Measurements from ENCODE around the gene VAT1L.

Gene VAT1L

GRCh38 chr16:77874347-77874746 is 86.0 kb downstream of the VAT1L start:
- no peak for DNase-seq

GRCh38 chr16:77876776-77877175 is 88.4 kb downstream of the VAT1L start:
- no peak for DNase-seq

DNA sequence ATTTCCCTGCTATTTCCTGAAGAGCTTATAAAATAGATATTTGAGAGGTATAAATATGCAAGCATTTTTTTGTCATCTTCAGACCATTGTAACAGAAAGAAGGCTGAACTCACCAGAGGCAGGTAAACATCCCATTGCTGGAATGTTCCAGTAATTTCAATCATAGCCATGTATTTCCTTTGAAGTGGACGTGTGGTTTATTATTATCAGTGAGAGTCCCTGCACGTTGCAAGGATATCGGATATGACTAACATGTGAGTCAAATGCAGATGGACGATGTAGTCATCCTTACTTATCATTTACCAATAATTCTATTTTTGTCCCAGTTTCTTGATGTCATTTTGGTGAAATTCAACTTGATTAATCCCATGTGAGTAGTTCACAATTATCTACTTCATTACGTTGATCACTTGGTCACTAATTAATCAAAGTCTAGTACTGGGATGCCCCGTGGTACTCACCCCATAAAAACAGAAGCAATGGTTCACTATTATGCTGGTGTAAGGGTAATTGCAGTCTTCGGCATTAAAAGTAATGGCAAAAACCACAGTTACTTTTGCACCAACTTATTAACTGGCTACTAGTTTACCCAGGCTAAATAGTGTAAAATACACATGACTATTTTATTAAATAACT is 89.5 kb downstream of the VAT1L start:
- DNase-seq = no peak

- no peak for DNase-seq
These were observed 93.1 kb downstream of the VAT1L start for GRCh38 chr16:77881355-77882030.

GRCh38 chr16:77882358-77882757 is 94.0 kb downstream of the VAT1L start:
- DNase-seq = no peak

DNA sequence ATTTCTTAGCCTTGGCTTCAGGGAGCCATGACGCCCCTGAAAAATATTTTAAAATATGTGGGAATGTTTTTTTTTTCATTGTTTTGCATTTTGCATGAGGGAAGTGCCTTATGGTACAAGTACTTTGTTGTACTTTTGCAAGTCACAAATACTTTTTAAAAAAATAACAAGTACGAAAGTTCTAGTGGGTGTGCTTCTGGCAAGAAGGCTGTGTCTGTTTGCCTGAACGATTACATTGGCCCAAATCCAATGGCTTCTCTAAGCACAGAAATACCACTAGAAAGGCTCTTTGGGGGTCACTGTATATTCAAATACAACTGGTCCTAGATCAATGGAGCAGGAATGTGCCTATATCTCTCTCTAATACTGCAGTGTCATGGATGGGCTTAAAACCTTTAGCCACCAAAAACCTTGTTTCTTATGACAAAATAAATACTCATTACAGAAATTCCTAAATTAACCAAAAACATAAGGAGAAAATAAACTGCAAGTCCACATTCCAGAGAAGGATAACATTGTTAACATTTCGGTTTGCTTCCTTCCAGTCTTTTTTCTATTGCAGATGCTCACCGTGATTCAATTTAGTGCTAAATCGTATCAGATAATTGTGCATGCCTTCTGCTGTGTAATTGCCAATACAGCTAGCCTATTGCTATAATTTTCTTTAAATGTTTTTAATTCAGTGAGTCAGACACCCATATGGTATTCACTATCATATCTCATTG is 97.4 kb downstream of the VAT1L start:
- DNase-seq = no peak

DNA sequence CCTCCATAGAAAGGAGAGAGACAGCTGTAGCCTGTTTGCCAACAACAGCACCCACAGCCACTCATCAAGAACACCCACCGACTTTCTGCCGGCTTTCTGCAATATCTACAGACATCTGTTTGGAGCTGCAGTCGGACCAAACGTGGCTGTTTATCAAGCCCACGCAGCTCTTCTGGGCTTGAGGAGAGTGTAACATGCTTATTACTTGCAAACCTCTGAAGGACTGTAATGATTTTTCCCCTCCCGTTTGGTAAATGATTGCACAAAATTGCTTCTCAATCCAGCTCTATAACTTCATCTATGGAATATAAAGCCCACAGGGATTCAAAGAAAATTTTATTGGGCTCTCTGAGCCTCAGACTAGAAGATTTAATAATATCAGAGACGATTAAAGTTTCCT is 100.5 kb downstream of the VAT1L start:
- DNase-seq = no peak

DNA sequence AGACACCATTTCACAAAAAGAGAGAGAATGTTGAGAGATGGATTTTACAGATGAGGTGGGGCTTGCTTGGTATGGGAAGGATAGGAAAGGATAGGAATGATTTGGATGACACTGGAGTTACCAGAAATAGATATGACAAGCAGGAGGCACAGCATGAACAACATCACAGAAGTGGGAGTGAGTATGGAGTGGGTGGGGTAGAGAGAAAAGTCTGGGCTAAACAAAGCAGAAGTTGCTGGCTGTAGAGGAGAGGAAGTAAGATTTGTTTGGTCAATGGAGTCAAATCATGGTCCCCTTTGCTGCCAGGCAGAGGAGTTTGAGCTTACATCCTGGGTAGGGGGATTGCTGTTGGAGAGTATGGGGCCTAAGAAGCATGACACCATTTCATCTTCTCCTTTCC is 101.7 kb downstream of the VAT1L start:
- no peak for DNase-seq

GRCh38 chr16:77894162-77894561 is 105.8 kb downstream of the VAT1L start:
- DNase-seq = no peak

DNA sequence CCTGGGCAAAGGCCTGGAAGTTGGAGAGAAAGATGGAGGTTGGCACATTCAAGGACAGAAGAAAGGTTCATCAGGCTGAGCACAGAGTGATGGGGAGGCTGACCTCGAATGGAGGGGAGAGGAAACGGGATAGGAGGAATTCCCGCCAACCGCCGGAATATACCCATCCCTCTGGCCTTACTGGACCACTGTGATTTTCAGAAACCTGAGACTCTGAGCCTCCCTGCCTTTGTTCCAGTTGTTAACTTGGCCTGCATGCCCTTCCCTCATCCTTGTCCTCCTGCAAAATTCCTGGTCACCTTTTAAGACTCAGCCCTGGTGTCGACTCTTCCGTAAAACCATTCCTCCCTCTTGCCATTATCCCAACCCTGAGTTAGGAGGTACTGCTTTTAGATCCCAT is 107.6 kb downstream of the VAT1L start:
- no peak for DNase-seq

DNA sequence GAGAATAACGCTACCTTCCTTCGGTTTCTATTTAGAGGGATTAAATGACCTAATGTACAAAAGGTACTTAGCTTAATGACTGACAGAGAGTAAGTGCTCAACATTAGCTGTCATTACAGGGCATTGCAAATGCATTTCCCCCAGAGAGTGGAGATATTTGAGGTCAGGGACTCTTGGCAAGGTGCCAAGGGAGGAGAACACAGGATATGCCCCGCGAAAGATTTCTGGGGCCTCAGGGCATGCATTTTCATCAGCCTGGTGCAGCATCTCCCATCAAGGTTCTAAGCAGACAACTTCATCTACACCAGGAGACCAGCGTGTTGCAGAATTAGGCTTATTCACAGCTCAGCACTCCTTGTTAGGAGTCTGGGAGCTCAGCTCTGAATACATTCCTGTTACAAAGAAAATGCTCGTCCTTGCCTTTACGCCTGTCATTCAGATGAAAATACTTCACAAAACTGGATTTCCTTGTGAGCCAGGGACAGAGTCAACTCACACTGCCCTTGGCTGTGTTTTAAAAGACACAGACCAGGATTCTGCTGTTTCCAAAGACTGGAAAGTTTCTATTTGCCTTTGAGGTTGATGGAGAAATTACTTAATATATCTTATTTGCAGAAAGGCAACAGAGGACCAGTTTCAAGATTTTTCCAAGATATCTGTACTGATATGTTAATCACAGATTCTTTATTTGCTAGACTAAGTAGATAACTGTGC is 108.2 kb downstream of the VAT1L start:
- no peak for DNase-seq

DNA sequence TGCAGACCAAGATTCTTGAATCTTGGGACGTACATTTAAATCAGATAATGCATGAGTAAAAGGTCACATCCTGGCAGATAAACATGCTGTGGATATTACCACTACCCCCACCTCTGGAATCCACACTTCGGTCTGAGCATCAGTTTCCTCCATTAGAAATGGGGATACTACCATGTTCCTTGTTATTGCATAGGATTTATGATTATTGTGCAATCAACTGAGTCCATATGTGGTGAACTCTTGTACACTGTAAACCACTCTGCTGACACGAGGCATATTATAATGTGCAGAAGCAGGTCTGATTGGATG is 108.7 kb downstream of the VAT1L start:
- no peak for DNase-seq

- no peak for DNase-seq
These were observed 109.7 kb downstream of the VAT1L start for GRCh38 chr16:77897831-77898605.

GRCh38 chr16:77898671-77899211 is 110.4 kb downstream of the VAT1L start:
- DNase-seq = no peak

DNA sequence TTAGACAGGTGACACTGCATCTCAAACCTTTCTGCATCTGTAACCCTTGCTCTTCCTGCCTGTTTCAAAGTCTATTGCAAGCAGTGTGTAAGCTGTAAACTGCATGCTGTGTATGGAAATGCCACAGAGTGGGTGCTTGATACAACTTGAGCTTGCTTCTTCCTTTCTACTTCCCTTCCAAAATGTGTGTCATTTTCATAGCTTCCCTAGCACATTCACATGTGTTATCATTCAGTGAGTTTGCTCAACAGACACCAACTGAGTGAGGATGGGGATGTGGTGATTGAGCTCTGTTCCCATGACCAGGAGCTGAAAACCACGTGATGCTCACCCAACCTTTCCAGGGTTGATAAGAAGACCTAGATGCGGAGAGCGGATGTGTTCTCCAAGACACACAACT is 111.1 kb downstream of the VAT1L start:
- DNase-seq = no peak

DNA sequence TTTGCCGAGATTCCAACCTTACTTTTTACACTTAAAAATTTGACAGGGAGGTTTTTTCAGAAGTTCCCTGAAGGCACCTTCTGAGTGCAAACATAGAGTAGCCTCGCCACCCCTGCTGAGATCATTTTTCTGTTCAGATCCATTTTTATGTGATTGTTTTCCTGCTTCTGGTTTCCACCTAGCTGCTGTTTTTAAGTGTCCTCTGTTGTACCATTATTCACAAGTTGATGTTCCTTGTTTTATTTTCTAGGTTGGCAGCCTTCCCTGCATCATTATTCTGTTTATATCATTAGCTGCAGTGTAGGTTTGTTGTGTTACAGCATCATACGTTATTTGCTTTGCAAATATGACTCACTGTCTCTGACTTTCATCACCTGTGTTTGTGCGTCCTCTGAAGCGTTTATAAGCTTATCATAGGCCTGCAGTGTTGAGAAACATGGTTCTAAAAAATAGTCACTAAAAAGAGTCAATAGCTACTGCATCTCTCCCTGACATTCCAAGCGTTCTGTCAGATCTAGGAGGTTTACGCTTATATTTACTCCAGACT is 117.1 kb downstream of the VAT1L start:
- DNase-seq = no peak

DNA sequence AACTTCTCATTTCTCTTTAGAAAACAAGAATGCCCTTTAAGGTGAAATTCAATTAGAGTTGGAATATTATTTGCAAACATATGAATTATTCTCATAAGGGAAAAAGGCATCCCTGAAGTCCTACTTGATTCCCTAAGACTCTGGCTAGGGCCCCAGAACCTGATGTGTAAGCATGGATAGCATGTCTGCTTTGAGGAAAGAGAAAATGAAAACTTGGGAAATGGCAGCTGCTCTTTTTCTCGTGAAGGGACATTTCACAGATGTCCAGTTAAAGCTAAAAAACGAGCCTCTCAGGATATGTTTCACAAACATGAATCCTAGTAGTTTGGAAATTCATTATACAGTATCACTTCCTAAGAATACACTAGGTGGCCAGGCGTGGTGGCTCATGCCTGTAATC is 121.7 kb downstream of the VAT1L start:
- no peak for DNase-seq

DNA sequence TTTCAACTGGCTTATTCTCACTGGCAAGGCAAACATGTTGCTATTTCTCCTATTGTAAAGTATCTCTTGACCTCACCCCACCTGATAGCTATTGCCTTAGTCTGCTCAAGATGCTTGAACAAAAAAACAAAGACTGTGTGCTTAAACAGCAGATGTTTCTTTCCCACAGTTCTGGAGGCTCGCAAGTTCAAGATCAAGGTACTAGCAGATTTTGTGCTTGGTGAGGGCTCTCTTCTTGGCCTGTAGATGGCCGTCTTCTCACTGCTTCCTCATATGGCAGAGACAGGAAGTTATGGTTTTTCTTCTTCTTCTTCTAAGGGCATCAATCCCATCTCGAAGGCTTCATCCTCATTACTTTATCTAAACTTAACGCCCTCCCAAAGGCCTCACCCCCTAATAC is 124.3 kb downstream of the VAT1L start:
- no peak for DNase-seq

DNA sequence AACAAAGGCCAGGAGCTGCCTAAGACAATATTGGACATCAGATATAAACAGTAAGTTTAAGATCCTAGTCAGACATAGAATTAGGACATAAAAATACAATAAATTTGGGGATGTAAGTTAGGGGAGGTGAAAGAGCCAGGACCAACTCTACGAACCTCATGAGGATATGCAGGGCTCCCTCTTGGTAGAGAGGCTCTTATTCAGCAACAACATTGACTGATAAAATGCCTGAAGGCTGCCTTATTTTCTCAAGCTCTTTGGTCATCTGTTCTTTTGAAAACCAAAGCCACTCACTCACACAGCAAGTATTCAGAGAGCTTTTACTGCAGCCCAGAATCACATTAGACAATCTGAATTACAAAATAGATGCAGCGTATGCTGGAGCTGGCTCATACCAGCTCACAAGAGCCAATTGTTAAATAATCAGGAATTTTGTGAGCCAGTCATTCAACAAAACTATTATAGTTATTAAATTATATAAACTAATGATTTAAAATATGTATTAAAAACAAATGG is 125.4 kb downstream of the VAT1L start:
- no peak for DNase-seq

DNA sequence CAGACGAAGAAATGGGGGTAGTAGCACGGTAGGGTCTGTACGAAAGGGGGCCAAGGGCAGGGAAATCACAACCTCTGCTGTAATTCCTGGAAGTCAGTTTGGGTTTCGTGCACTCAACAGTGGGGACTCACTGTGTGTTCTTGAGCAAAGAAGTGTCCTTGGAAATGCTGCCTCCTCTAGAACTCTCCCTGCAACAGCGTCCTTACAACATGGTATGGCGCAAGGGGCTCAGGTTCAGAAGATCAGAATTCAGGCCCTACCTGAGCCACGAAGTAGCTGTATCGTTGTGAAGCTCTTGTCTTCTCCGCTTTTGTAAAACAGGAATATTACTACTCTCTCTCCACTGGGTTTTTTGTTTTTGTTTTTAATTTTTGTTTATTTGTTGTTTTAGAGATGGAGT is 127.7 kb downstream of the VAT1L start:
- no peak for DNase-seq

DNA sequence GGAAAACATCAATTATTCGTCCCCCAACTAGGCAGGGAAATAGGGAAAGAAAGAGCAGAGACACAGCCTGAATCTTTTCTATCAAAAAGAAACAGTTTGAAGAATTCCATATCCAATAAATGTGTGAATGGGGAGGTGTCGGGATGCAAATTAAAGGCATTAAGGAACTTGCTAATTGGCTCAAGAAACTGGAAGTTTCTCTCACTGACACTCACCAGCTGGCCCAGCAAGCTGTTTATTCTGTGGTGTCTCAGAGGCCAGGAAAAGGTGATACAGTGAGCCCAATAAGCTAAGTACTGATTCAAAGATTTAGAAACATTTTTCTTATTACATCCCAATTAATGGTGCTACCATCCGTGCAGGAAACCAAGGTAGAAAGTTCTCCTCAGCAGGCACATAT is 129.6 kb downstream of the VAT1L start:
- DNase-seq = no peak
